ENCODE results near the gene SRGAP2B. TPM values are rescaled to one million over a fixed set of nuclear protein-coding genes. Genes with fewer than 3 reads are reported as not detected.
"Not testable (repeated sequence)": the region's sequence is repeated elsewhere in the genome, so short reads cannot be mapped to it uniquely, and the experiment has no call there.

Gene SRGAP2B
- 25.9 TPM for total RNA-seq

GRCh38 chr1:145095284-145096057, at the start of gene SRGAP2B, which contains the start of gene FAM72D:
Gene SRGAP2B (minus strand): TSS chr1:145095328. CDS start chr1:145092901, 2,427 bp downstream.
Gene FAM72D (plus strand): TSS chr1:145095974. CDS start chr1:145096848, 874 bp downstream.
- peak; percentile 93 for ATAC-seq

DNA sequence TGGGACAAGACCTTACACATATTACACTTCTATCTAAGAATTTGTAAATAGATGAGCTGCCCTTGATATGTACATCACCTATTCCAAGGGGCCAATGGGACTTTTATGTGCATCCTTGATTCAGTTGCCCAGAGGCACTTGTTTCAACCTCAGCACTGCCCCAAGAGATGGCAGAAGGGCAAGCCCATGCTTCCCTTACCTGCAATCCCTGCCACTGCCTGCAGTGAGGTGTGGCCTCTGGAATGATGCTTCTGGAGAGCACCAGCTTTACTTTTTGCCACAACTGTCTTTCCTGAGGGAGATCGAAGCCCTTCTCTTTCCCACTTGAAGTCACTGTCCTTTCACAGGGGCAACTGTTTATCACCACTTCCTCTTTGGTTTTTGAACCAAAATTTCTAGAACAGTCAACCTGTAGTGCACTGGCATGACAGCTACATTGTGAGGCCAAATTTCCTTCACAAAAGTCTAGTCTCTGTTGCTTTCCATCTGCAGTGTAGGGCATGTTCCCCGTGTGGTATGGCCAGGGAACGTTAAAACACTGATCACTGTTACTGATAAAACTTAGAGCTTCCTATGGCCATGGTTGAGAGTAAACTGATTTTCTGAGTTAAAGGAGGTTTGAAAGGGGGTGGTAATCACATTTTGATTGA, 49.3 kb upstream of the SRGAP2B start:
- not testable (repeated sequence) for ATAC-seq

DNA sequence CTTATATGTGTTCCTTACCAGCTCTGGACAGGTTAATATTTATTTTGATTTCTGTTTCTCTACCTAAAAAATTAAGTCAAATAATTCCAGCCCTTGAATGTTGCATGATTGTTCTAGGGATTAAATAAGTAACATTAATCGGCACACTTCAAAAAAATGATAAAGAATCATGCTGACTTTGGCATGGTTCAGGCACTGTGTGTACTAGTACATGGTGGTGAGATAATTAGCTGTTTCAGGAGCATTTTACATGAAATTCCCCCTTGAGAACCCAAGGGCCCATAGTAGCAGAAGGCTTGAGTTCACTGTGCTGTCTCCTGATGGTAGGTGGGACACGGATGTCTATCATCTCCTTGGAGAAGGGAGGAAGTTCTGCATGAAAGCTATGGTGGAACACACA, 45.4 kb upstream of the SRGAP2B start:
- ATAC-seq = not testable (repeated sequence)

- ATAC-seq = not testable (repeated sequence)
Measured at GRCh38 chr1:145134476-145134875, 39.3 kb upstream of the SRGAP2B start.

- peak; percentile 73 for ATAC-seq
Measured at GRCh38 chr1:145128697-145129469, 33.8 kb upstream of the SRGAP2B start.

GRCh38 chr1:145127144-145127543, 32.0 kb upstream of the SRGAP2B start:
- ATAC-seq = not testable (repeated sequence)

DNA sequence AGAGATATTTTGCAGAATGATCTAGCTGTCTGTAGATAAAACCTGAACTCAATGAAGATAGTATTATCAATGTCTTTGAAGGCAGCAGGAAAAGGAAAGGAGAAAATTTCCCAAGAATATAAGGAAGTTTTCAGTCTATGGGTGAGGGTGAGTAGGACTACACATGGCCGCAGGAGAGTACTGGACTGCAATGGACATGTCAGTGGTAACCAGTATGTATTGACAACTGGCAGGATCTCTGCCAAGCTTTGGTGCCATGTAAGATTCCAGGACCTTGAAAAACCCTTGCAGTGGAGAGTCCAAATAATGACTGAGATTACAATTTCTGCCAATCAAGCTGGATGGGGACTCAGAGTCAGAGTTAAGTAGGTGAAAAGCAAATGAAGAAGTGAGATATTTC, 30.0 kb upstream of the SRGAP2B start:
- not testable (repeated sequence) for ATAC-seq

DNA sequence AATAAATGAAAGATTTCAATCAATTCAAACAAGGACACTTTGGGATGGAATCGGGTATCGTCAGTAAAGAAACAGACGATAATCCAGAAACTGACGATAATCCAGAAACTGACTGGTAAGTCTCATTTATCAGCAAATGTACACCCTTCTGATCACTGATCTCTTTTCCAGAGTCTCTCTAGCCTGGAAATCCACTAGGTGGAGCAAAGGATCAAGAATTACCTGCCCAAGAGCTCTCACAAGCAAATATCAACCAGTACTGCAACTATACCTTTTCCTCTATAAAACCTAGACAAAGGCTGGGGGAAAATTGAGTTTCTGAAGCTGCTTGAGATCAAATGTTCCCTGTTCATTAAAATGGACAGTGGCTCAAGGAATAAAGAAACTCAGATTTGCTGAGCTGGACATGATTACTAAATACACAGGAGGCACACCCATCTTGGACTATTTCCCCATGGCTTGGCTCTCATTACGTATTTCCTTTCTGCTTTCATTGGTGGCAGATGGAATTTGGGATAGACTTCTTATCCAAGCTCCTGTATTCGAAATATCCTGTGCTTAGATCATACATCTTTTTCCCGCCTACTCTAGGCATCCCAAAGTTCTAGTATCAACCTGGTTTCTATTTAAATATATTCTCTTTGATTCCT, 29.0 kb upstream of the SRGAP2B start:
- ATAC-seq = not testable (repeated sequence)

DNA sequence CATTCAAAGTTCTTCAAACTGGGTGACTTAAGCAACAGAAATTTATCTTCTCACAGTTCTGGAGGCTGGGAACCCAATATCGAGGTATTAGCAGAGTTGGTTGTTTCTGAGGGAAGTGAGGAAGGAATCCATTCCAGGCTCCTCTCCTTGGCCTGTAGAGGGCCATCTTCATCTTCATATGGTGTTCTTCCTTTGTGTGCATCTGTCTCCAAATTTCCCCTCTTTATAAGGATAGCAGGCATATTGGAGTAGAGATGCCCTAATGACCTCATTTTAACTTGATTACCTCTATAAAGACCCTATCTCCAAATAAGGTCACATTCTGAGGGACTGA, 27.9 kb upstream of the SRGAP2B start:
- ATAC-seq = not testable (repeated sequence)

GRCh38 chr1:145122344-145123061, 27.4 kb upstream of the SRGAP2B start:
- peak; percentile 98 for ATAC-seq

GRCh38 chr1:145119842-145120241, 24.7 kb upstream of the SRGAP2B start:
- not testable (repeated sequence) for ATAC-seq

DNA sequence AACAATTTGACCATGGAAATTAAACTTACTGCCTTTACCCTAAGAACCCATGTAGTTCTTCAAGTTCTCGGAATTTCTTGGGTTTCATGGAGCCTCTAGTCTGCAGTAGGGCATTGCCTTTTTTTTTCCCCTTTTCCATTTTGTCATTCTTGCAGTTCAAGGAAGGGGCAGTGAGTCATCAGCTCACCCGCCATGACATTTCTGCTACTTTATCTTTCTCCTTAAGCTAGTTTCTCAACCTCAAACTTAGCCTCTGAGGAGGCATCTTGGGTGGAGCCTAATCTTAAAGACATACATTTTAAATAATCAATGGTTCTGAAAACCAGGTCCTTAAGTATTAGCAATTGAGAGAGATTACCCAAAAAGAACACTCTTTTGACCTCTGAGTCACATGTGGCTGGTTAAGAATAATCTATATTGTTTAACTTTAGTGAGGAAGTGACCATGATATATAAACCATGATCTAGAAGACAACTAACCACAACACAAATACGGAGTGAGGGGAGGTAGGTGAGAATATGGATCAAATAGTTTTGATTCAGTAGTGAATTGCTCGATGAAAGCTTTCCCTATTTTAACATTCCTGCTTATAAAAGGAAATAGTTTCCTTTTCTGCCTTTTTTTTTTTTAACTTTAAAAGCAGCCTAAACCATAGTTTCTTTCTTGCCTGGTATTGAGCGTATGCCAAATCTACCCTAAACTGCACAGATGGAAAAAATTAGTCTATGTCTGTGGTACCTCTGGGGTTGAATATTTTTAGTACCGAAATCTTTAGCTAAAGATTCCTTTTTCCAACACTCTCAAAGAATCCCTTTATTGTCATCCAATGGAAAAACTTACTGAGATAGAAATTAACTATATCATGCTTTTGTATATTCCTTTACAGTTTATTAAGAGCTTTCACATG, 20.7 kb upstream of the SRGAP2B start:
- ATAC-seq = peak; percentile 59

- ATAC-seq = peak; percentile 91
Measured at GRCh38 chr1:145114560-145115057, 19.5 kb upstream of the SRGAP2B start.

GRCh38 chr1:145112703-145113102, 17.6 kb upstream of the SRGAP2B start:
- ATAC-seq = peak; percentile 92

DNA sequence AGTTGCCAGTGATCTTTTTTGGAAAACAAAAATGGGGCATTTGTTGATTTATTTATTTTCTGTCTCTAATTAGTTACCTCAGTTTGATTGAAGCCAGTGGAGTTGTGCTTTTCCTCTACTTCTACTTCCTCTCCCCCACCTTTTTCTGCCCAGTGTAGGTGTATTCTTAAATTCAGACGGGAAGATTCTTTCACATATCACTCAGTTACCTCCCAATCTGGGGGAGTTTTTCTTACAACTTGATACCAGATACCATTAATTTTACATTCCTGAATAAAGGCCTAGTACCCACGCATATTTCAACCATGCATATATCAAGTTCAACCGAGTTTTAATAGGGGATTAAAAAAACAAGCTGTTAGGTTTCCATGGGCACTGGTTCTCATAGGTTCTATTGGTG, 16.5 kb upstream of the SRGAP2B start:
- ATAC-seq = not testable (repeated sequence)

DNA sequence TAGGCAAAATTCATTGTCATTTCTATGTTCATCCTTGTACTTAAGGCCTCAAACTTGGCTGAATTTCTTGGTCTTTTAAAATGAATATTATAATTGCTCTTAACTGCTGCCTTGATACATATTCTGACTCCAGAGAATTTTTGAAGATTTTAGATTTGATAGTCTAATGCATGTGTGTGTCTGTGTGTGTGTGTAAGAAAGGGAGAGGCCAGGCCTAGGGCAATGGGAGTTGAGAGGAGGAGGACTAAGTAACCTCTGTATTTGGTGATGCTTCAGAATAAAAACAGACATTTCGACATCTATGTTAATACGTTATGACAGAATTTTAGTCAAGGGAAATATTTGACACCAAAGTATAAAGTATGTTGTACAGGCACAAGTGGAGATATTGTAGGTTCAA, 8.2 kb upstream of the SRGAP2B start:
- ATAC-seq = not testable (repeated sequence)

DNA sequence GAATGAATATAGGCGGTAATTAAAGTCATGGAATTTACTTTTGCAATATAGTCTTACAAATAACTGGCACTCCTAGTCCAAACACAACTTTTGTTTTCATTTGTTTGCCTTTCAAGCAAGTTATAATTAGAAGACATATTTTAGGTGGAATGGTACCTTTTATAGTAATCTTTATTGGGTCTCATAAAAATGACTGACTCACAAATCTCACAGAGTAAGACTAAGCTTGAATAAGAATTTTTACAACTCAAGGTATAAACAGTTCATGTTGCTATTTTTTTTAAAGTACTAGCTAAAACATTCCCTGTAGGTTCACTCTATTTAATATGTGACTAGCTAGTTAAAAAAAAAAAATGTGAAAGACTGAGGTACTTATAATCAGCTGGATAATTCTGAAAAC, 6.6 kb upstream of the SRGAP2B start:
- ATAC-seq = not testable (repeated sequence)

DNA sequence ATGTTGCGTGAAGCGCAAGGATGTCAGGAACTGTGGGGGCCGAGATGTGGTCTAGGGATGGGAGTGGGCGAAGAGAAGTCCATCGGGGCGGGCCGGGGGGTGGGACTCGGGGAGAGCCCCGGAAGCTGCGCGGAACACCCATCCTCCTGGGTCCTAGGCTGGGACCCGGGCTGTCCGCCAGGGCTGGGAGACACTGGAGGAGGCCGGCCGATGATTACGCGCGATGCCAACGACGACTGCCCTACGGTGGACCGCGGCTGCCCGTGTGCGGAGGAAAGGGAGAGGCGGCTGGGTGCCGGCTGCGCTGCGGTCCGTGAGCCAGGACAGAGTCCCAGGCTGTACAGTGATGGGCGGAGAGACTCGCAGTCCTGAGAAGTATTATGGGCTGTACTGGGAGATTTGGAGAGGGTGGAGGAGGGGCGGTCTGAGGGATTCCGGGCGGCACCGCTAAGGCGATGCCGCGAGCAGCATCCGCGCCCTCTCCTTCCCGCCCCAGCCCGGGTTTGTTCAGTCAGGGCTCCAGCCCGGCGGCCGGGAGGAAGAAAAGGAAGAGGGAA, 395 bp downstream of the SRGAP2B start:
- ATAC-seq = peak; percentile 49

DNA sequence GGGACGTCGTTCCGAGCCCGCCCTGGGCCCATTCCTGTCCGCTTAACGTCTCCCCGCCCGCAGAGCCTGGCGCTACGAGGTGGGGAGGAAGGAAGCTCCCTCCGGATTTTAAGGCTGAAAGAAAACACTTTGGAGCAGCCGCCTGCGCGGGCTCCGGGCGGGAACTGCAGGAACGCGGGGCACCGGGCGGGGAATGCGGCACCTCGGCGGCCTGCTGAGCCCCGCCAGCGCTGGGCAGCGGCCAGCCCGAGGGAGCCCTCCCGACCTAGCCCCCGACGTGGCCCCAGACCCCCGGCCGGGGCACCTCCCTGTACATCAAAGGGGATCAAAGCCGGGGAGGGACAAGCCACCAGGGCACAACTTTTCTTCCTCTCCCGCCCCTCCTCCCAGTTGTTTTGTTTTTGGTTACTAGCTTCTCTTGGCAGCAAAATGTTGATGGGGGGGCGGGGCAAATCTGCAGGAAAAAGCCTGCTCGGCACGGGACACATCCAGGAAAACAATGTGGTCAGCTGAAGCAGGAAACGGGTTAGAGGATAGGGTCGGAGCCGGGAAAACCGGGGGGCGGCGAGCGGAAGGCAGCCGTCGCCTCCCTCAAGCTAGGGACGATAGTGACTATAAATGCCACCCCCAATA, 1.5 kb downstream of the SRGAP2B start:
- not testable (repeated sequence) for ATAC-seq

All from esophagus mucosa (tissue), 1 donor.